Vagina (tissue), 2 donors: ENCODE results near the gene KL. TPM values are rescaled to one million over a fixed set of nuclear protein-coding genes. Genes with fewer than 3 reads are reported as not detected.
A peak's percentile ranks its signal among the peaks of the same experiment; 100 is the strongest.

ENCODE experiments used
- DNase-seq, 2 donors: peaks; one replicate each; pipeline ENCODE4 v3.0.0-alpha.2; 2017; ENCODE audit errors: extremely low spot score in 2 of 2
- H3K27ac ChIP-seq: fragments of 200-600 bp; sonication (generic); one replicate; pipeline ENCODE4 v1.5.1; 2019
- H3K27me3 ChIP-seq: fragments of 200-600 bp; sonication (generic); one replicate; pipeline ENCODE4 v1.5.1; 2019
- H3K36me3 ChIP-seq, 2 donors: fragments of 200-600 bp; sonication (generic); one replicate each; pipeline ENCODE4 v1.5.1; 2017 to 2019
- H3K4me1 ChIP-seq: fragments of 200-600 bp; sonication (generic); one replicate; pipeline ENCODE4 v1.5.1; 2019
- H3K4me3 ChIP-seq, 2 donors: fragments of 200-600 bp; sonication (generic); 1 replicate in 1 of 2; 2 replicates in 1 of 2; pipeline ENCODE4 v1.5.1; 2016 to 2019
- H3K9me3 ChIP-seq: fragments of 200-600 bp; sonication (generic); one replicate; pipeline ENCODE4 v1.5.1; 2019
- CTCF ChIP-seq, 3 experiments: fragments of 450-650 bp in 2 of 3; fragments of 200-600 bp in 1 of 3; sonication (generic) in 1 of 3; IDR thresholded peaks; one replicate each; pipeline ENCODE4 v1.5.1; 2017 to 2019; ENCODE audit warnings: antibody characterized with exemption in 3 of 3, mild to moderate bottlenecking in 2 of 3, moderate library complexity in 2 of 3
- POLR2A ChIP-seq, 2 donors: fragments of 450-650 bp; IDR thresholded peaks; one replicate each; pipeline ENCODE4 v1.6.1; 2017; ENCODE audit warnings: antibody characterized with exemption in 2 of 2, mild to moderate bottlenecking in 2 of 2, moderate library complexity in 2 of 2
- POLR2AphosphoS5 ChIP-seq, 2 donors: sonication (generic); formaldehyde crosslinking; IDR thresholded peaks; one replicate each; pipeline ENCODE4 v1.9.0; 2017; ENCODE audit warnings: antibody characterized with exemption in 2 of 2, mild to moderate bottlenecking in 2 of 2, low read depth in 1 of 2; ENCODE audit not compliant: insufficient read depth in 1 of 2
- intact Hi-C: fragments of 100-400 bp; cut with DNase I; formaldehyde crosslinking; loops from one replicate; pipeline ENCODE4 v1.15.1; 2023
- total RNA-seq: library from RNA; depleted of rRNA; stranded (reverse); fragments of >200 nt; gene quantifications from one replicate; pipeline ENCODE4 v1.2.3, GENCODE V29; 2016

Gene KL
- total RNA-seq, 1 donor from 2014 or later: 1.7 TPM

DNA sequence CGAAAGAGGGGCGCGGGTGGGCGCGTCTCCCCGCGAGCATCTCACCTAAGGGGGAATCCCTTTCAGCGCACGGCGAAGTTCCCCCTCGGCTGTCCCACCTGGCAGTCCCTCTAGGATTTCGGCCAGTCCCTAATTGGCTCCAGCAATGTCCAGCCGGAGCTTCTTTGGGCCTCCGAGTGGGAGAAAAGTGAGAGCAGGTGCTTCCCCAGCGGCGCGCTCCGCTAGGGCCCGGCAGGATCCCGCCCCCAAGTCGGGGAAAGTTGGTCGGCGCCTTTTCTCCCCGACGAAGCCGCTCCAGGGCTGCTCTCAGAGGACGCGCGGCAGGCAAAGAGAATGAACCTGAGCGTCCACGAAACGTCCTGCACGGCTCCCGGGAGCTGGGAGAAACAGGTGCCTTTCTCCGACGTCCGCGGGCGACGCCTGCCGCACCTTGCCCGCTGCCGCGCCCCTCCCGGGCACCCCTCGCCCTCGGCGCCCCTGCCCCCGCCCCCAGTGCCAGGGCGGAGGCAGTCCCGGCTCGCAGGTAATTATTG, 366 bp upstream of the KL start:
- H3K27ac ChIP-seq: no peak overlapping the region
- intact Hi-C loops: no loop called here
- TF ChIP-seq CTCF (IDR thresholded peaks at IDR 0.05): no peak
- TF ChIP-seq POLR2AphosphoS5 (IDR thresholded peaks at IDR 0.05; ENCODE audit: insufficient read depth in 1 of 2, low read depth in 1 of 2): peak in 1 of 2 donors; percentile 17
- H3K4me3 ChIP-seq: peak overlapping the region; percentile 52 to 66
- DNase-seq: no peak
- H3K27me3 ChIP-seq: no peaks in the 10 kb centered on the region
- H3K36me3 ChIP-seq: no peaks in the 10 kb centered on the region
- no peaks in the 10 kb centered on the region for H3K9me3 ChIP-seq
- no peaks in the 10 kb centered on the region for H3K4me1 ChIP-seq

- intact Hi-C loops: no loop called here
- H3K27me3 ChIP-seq: no peaks in the 10 kb centered on the region
- no peaks in the 10 kb centered on the region for H3K4me1 ChIP-seq
- no peaks in the 10 kb centered on the region for H3K36me3 ChIP-seq
- peak overlapping the region; percentile 57 for H3K27ac ChIP-seq
- no peak for DNase-seq
- peak overlapping the region; percentile 52 to 66 for H3K4me3 ChIP-seq
- H3K9me3 ChIP-seq: no peaks in the 10 kb centered on the region
- TF ChIP-seq CTCF (IDR thresholded peaks at IDR 0.05) (peak in 1 of 3 experiments; percentile 40), POLR2A (IDR thresholded peaks at IDR 0.05) (no peak), POLR2AphosphoS5 (IDR thresholded peaks at IDR 0.05; ENCODE audit: insufficient read depth in 1 of 2, low read depth in 1 of 2) (peak; percentile 12 to 17)
These were observed 1.2 kb downstream of the KL start for GRCh38 chr13:33017323-33017929.

- Histone ChIP-seq H3K27ac (no peak overlapping the region), H3K27me3 (no peaks in the 10 kb centered on the region), H3K9me3 (no peaks in the 10 kb centered on the region), H3K4me3 (no peak overlapping the region), H3K36me3 (no peaks in the 10 kb centered on the region), H3K4me1 (no peaks in the 10 kb centered on the region)
- TF ChIP-seq POLR2AphosphoS5 (IDR thresholded peaks at IDR 0.05; ENCODE audit: insufficient read depth in 1 of 2, low read depth in 1 of 2) (no peak), POLR2A (IDR thresholded peaks at IDR 0.05) (no peak), CTCF (IDR thresholded peaks at IDR 0.05) (no peak)
- intact Hi-C loops: no loop called here
- DNase-seq: no peak
These were observed 2.7 kb downstream of the KL start for GRCh38 chr13:33018886-33019285.

- TF ChIP-seq CTCF (IDR thresholded peaks at IDR 0.05) (no peak), POLR2A (IDR thresholded peaks at IDR 0.05) (no peak), POLR2AphosphoS5 (IDR thresholded peaks at IDR 0.05; ENCODE audit: insufficient read depth in 1 of 2, low read depth in 1 of 2) (no peak)
- Histone ChIP-seq H3K4me3 (no peak overlapping the region), H3K9me3 (no peaks in the 10 kb centered on the region), H3K36me3 (no peaks in the 10 kb centered on the region), H3K4me1 (no peaks in the 10 kb centered on the region), H3K27me3 (no peaks in the 10 kb centered on the region), H3K27ac (no peak overlapping the region)
- intact Hi-C loops: no loop called here
- DNase-seq: no peak
These were observed 6.8 kb downstream of the KL start for GRCh38 chr13:33022986-33023385.

- no peak for DNase-seq
- intact Hi-C loops: loop anchor here (5.0 kb wide), 1 partner anchor 183 kb away; no protein-coding TSS in a partner anchor
- Histone ChIP-seq H3K27ac (no peak overlapping the region), H3K36me3 (no peaks in the 10 kb centered on the region), H3K9me3 (no peaks in the 10 kb centered on the region), H3K4me3 (no peak overlapping the region), H3K27me3 (no peaks in the 10 kb centered on the region), H3K4me1 (no peaks in the 10 kb centered on the region)
- no peak for TF ChIP-seq POLR2A (IDR thresholded peaks at IDR 0.05)
- no peak for TF ChIP-seq POLR2AphosphoS5 (IDR thresholded peaks at IDR 0.05; ENCODE audit: insufficient read depth in 1 of 2, low read depth in 1 of 2)
- no peak for TF ChIP-seq CTCF (IDR thresholded peaks at IDR 0.05)
These were observed 9.1 kb downstream of the KL start for GRCh38 chr13:33025220-33025744.
